Measurements from ENCODE around the gene DIP2C.

DNA sequence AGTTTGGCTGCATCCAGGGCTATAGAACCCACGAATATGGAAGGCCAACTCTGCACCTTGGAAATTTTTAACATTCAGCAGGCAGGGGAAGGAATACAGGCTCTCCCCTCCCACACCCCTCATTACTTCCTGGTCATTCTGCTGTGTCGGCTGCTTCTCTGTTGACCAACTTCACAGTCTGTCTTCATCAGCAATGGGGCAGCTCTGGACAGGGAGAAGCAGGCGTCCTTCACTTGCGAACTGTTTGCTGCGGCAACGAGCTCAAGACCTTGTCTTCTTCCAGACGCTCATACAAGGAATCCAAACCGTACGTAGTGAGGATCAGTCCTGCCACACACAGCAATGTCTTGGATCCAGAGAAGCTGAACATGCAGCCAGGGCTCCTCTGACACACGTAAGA, 192.2 kb downstream of the DIP2C start:
- TF ChIP-seq, protein P1, sequence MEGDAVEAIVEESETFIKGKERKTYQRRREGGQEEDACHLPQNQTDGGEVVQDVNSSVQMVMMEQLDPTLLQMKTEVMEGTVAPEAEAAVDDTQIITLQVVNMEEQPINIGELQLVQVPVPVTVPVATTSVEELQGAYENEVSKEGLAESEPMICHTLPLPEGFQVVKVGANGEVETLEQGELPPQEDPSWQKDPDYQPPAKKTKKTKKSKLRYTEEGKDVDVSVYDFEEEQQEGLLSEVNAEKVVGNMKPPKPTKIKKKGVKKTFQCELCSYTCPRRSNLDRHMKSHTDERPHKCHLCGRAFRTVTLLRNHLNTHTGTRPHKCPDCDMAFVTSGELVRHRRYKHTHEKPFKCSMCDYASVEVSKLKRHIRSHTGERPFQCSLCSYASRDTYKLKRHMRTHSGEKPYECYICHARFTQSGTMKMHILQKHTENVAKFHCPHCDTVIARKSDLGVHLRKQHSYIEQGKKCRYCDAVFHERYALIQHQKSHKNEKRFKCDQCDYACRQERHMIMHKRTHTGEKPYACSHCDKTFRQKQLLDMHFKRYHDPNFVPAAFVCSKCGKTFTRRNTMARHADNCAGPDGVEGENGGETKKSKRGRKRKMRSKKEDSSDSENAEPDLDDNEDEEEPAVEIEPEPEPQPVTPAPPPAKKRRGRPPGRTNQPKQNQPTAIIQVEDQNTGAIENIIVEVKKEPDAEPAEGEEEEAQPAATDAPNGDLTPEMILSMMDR (IDR thresholded peaks at IDR 0.05; ENCODE audit: borderline replicate concordance, extremely low read depth, low read length, poor library complexity, severe bottlenecking): no peak
- TF ChIP-seq EZH2 (IDR thresholded peaks at IDR 0.05; ENCODE audit: borderline replicate concordance, low read depth, low read length, severe bottlenecking): no peak

Measured in DND-41 (cell line).